ENCODE results near the gene SULT4A1.
A peak's percentile ranks its signal among the peaks of the same experiment; 100 is the strongest.

The SULT4A1 gene

DNA sequence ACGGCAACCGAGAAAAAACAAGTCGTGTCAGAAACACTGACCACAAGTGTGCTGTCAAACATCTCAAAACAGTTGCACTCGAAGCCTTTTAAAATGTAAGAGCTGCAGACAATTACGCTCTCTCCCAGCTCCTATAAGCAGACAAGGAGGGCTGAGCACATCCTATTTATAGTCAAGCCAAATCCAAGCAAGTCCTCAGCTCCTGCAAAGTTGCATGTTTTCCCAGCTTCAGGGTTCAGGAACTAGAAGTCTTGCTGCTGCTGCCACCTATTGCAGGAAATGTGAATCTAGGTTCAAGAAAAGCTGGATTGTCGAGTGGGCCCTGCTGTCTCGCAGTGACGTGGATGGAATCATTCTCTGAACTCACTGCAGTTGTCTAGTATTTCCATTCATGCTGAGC is 65.7 kb downstream of the SULT4A1 start:
- DNase-seq = no peak

DNA sequence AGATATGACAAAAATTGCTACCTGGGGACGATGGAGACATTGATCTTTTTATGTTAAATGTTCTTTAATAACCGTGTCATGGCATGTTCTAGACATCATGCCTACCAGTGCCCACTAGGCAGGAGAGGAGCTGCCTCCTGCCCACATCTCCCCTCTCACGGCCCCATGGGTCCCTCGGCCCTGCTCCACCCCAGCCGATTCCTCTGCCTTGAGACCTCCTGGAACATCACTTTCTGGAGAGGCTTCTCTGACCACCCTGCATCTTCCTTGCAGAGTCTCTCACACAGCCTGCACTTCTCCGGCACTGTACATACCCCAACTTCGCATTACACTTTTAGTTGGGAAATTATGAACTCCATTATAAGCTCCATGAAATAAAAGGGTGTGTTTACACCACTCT is 67.0 kb downstream of the SULT4A1 start:
- DNase-seq = no peak

DNA sequence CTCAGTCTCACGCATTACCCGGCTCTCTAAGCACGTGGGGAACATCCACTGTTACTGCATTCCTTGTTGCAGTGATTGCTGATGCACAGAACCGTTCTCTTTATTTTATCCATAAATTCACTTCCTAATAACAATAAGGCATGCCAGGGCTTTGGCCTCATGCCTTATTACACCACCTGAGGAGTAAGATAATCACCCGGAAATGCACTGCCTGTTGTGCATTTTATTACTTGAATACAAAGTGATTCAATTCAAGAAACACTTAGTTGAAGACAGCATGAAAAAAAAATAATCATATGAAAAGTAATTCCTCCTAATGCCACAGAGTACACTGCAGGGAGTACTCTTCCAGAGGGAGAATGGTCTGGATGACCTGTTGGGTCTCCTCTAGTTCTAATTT is 69.4 kb downstream of the SULT4A1 start:
- DNase-seq = no peak

GRCh38 chr22:43789452-43789851 is 72.9 kb downstream of the SULT4A1 start:
- DNase-seq = peak; percentile 58

GRCh38 chr22:43783777-43784176 is 78.5 kb downstream of the SULT4A1 start:
- no peak for DNase-seq

GRCh38 chr22:43782448-43782847 is 79.9 kb downstream of the SULT4A1 start:
- DNase-seq = no peak

DNA sequence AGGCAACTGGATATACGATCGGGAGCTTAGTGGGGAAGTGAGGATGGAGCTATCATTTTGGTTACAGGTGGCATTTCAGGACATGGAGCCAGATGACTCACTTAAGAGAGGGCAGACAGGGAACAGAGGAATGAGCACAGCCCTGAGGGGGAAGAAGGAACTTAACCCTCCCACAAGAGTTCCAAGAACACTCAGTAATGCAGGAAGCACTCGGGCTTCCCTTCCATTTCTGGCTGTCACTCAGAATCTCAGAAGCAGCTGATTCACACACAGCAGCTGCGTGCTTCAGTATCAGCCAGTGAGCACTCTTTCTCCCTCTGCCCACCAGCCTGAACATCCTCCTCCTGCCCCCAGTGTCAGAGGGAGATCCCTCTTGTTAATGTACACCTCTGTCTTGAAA is 85.0 kb downstream of the SULT4A1 start:
- no peak for DNase-seq

GRCh38 chr22:43776081-43776670 is 86.1 kb downstream of the SULT4A1 start:
- no peak for DNase-seq
